Neutrophil (primary cell): ENCODE measurements around the gene ENO4.

ENCODE experiments used
- H3K27ac ChIP-seq: fragments of 200-600 bp; sonication (generic); 2 replicates; pipeline ENCODE4 v1.5.1; 2016; ENCODE audit warnings: mild to moderate bottlenecking, moderate library complexity
- H3K27me3 ChIP-seq: fragments of 200-600 bp; sonication (generic); 2 replicates; pipeline ENCODE4 v1.6.0; 2016; ENCODE audit warnings: mild to moderate bottlenecking
- H3K36me3 ChIP-seq: fragments of 200-600 bp; sonication (generic); 2 replicates; pipeline ENCODE4 v1.5.1; 2017
- H3K4me1 ChIP-seq, 2 experiments: fragments of 200-600 bp in 1 of 2; sonication (generic) in 1 of 2; 1 replicate in 1 of 2; 2 replicates in 1 of 2; pipeline versions ENCODE4 v1.5.1 to v1.6.1; 2013 to 2016; ENCODE audit warnings: low read depth in 1 of 2, low read length in 1 of 2, mild to moderate bottlenecking in 1 of 2, moderate library complexity in 1 of 2; ENCODE audit not compliant: control insufficient read depth in 1 of 2, insufficient read depth in 1 of 2
- H3K4me3 ChIP-seq, 2 experiments: fragments of 200-600 bp in 1 of 2; sonication (generic) in 1 of 2; 1 replicate in 1 of 2; 2 replicates in 1 of 2; pipeline ENCODE4 v1.5.1; 2013 to 2016; ENCODE audit warnings: low read depth in 1 of 2, low read length in 1 of 2, mild to moderate bottlenecking in 1 of 2, moderate library complexity in 1 of 2
- H3K9me3 ChIP-seq: fragments of 200-600 bp; sonication (generic); 2 replicates; pipeline ENCODE4 v1.5.1; 2016
- CTCF ChIP-seq: fragments of 200-600 bp; sonication (generic); IDR thresholded peaks from 2 replicates; pipeline ENCODE4 v1.5.1; 2016; ENCODE audit warnings: antibody characterized with exemption

ENO4 gene

DNA sequence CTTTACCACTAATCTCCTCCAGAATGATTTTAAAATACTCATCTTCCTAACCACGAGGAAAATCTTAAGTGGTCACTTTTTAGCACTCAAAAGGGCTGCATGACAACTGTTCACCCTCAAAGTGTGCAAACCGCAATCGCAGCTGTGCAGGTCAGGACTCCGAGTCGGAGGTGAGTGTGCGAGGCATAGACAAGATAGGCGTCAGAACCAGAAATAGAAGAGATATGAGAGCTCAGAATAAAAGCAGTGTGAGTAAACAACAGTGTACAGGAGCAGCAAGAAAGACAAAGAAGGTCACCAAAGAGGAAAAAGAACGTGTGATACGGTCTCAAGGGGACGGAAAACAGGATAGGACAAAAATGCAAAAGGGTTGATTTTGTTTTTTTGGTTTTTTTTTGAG is 17.5 kb upstream of the ENO4 start:
- TF ChIP-seq CTCF: no peak
- Histone ChIP-seq H3K4me3 (no peak overlapping the region), H3K4me1 (no peaks in the 10 kb centered on the region), H3K36me3 (no peaks in the 10 kb centered on the region), H3K9me3 (no peaks in the 10 kb centered on the region), H3K27ac (no peak overlapping the region), H3K27me3 (peaks cover 37% of the 10 kb centered on the region)

- Histone ChIP-seq H3K36me3 (no peaks in the 10 kb centered on the region), H3K27me3 (peaks cover 35% of the 10 kb centered on the region), H3K4me1 (no peaks in the 10 kb centered on the region), H3K27ac (no peak overlapping the region), H3K9me3 (no peaks in the 10 kb centered on the region), H3K4me3 (no peak overlapping the region)
- TF ChIP-seq CTCF: no peak
Measured at GRCh38 chr10:116833986-116834985, 15.0 kb upstream of the ENO4 start.

GRCh38 chr10:116835658-116836057 is 13.6 kb upstream of the ENO4 start:
- no peaks in the 10 kb centered on the region for H3K4me1 ChIP-seq
- H3K36me3 ChIP-seq: no peaks in the 10 kb centered on the region
- H3K4me3 ChIP-seq: no peak overlapping the region
- H3K27me3 ChIP-seq: peaks cover 35% of the 10 kb centered on the region
- H3K9me3 ChIP-seq: no peaks in the 10 kb centered on the region
- no peak for TF ChIP-seq CTCF
- H3K27ac ChIP-seq: no peak overlapping the region

- no peak overlapping the region for H3K4me3 ChIP-seq
- peaks cover 35% of the 10 kb centered on the region for H3K27me3 ChIP-seq
- H3K4me1 ChIP-seq: no peaks in the 10 kb centered on the region
- H3K9me3 ChIP-seq: no peaks in the 10 kb centered on the region
- no peak for TF ChIP-seq CTCF
- no peaks in the 10 kb centered on the region for H3K36me3 ChIP-seq
- H3K27ac ChIP-seq: no peak overlapping the region
Measured at GRCh38 chr10:116836083-116836482, 13.2 kb upstream of the ENO4 start.

GRCh38 chr10:116836902-116837523 is 12.3 kb upstream of the ENO4 start:
- H3K4me1 ChIP-seq: no peaks in the 10 kb centered on the region
- no peaks in the 10 kb centered on the region for H3K36me3 ChIP-seq
- peaks cover 35% of the 10 kb centered on the region for H3K27me3 ChIP-seq
- H3K27ac ChIP-seq: no peak overlapping the region
- no peak overlapping the region for H3K4me3 ChIP-seq
- TF ChIP-seq CTCF: no peak
- no peaks in the 10 kb centered on the region for H3K9me3 ChIP-seq
